Activated CD4-positive, alpha-beta T cell treated with anti-CD3 and anti-CD28 coated beads, Interleukin-2, amount 10 ng/mL, durations not matched to agents 24 days and 14 days (primary cell): ENCODE data around the gene CHST12. TPM values are rescaled to one million over a fixed set of nuclear protein-coding genes. Genes with fewer than 3 reads are reported as not detected.
"Not testable (repeated sequence)": the region's sequence is repeated elsewhere in the genome, so short reads cannot be mapped to it uniquely, and the experiment has no call there.

Experiments used
- DNase-seq: peaks from one replicate; pipeline ENCODE4 v3.0.0; 2022
- H3K27ac Mint-ChIP-seq: one replicate; pipeline ENCODE4 v1.8.0; 2022; ENCODE audit warnings: mild to moderate bottlenecking, mixed read lengths
- H3K27me3 Mint-ChIP-seq: one replicate; pipeline ENCODE4 v1.8.0; 2022; ENCODE audit warnings: mixed read lengths
- H3K36me3 Mint-ChIP-seq: one replicate; pipeline ENCODE4 v1.8.0; 2022; ENCODE audit warnings: low read depth, mild to moderate bottlenecking, mixed read lengths
- H3K4me1 Mint-ChIP-seq: one replicate; pipeline ENCODE4 v1.8.0; 2021; ENCODE audit warnings: mixed read lengths
- H3K4me3 Mint-ChIP-seq: one replicate; pipeline ENCODE4 v1.8.0; 2022; ENCODE audit warnings: mild to moderate bottlenecking, moderate library complexity, mixed read lengths
- H3K9me3 Mint-ChIP-seq: one replicate; pipeline ENCODE4 v1.8.0; 2021; ENCODE audit warnings: mixed read lengths
- intact Hi-C: fragments of 100-400 bp; cut with micrococcal nuclease; formaldehyde crosslinking; loops from one replicate; pipeline ENCODE4 v1.15.1; 2023
- total RNA-seq: library from RNA; stranded (reverse); gene quantifications from 2 replicates; pipeline ENCODE4 v1.2.3, GENCODE V29; 2022

The CHST12 gene
- total RNA-seq, 1 donor from 2014 or later = 5.8 TPM

DNA sequence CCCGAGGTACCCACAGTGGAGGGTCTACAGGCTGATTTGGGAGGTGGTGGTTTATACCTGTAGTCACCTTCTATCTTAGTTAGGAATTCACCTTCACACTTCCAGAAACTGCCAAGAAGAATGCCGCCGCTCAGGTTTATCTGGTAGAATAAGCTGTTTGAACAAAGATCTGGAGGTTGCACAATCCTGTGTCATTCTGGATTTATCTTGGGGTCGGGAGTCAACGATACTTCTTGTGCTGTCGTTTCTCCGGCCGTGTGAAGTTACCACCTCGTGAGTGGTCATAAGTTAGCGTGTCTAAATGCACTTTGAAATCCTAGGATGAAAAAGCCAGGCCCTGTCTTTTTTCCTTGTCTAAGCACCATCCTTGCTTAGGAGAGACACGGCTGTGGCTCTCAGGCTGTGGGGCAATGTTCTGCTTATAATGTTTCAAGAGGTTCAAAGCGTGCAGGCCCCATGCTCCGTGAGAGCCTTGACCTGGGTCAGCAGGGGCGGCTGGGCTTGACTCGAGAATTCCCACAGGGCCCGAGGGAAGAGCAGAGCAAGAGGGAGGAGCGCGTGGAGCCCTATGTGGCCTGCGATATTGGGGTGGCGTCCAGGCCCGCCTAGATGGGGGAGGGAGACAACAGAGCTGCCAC is 37.3 kb downstream of the CHST12 start:
- no peaks in the 10 kb centered on the region for H3K9me3 Mint-ChIP-seq
- no peaks in the 10 kb centered on the region for H3K4me1 Mint-ChIP-seq
- no peak for DNase-seq
- H3K27me3 Mint-ChIP-seq = no peaks in the 10 kb centered on the region
- H3K36me3 Mint-ChIP-seq = peaks cover 13% of the 10 kb centered on the region
- intact Hi-C loops = no loop called here
- H3K27ac Mint-ChIP-seq = no peak overlapping the region
- H3K4me3 Mint-ChIP-seq = no peak overlapping the region

DNA sequence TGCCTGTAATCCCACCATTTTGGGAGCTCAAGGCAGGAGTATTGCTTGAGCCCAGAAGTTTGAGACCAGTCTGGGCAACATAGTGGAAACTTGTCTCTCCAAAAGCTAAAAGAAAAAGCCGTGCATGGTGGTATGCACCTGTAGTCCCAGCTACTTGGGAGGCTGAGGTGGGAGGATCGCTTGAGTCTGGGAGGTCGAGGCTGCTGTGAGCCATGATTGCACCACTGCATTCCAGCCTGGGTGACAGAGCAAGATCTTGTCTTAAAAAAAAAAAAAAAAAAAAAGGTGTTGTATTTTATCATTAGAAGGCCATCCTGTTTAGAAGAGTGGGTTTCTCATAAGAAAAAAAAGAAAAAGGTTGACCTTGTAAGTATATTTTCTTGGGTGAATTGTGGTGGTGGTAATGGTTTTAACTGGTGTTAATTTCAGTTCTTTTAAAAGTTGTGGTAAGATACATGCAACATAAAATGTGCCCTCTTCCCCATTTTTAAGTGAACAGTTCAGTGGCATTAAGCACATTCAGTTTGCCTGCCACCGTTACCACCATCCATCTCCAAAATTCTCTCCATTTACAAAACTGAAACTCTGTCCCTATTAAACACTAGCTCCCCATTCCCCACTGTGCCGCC is 38.1 kb downstream of the CHST12 start:
- peaks cover 11% of the 10 kb centered on the region for H3K36me3 Mint-ChIP-seq
- H3K27me3 Mint-ChIP-seq = no peaks in the 10 kb centered on the region
- no peaks in the 10 kb centered on the region for H3K9me3 Mint-ChIP-seq
- H3K4me1 Mint-ChIP-seq = no peaks in the 10 kb centered on the region
- intact Hi-C loops = no loop called here
- DNase-seq = no peak
- no peak overlapping the region for H3K4me3 Mint-ChIP-seq
- no peak overlapping the region for H3K27ac Mint-ChIP-seq

DNA sequence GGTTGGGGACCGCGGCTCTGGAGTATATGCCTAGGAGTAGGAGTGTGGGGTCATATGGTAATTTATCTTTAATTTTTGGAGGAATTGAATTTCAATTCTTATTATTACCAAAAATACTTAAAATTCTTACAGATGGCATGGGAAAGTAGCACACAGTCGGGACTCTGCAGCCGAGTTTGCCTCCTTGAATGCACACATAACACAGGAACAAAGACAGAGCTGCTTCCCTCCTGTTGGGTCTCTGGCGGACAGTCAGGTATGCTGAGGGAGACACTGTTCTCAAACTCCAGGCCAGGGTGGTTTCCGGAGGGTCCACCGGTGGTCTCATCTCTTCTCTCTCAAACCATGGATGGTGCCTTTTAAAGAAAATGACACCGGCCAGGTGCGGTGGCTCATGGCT is 40.1 kb downstream of the CHST12 start:
- peaks cover 10% of the 10 kb centered on the region for H3K36me3 Mint-ChIP-seq
- H3K27ac Mint-ChIP-seq = no peak overlapping the region
- no peaks in the 10 kb centered on the region for H3K9me3 Mint-ChIP-seq
- no peak for DNase-seq
- intact Hi-C loops = no loop called here
- H3K4me3 Mint-ChIP-seq = no peak overlapping the region
- H3K27me3 Mint-ChIP-seq = no peaks in the 10 kb centered on the region
- no peaks in the 10 kb centered on the region for H3K4me1 Mint-ChIP-seq

DNA sequence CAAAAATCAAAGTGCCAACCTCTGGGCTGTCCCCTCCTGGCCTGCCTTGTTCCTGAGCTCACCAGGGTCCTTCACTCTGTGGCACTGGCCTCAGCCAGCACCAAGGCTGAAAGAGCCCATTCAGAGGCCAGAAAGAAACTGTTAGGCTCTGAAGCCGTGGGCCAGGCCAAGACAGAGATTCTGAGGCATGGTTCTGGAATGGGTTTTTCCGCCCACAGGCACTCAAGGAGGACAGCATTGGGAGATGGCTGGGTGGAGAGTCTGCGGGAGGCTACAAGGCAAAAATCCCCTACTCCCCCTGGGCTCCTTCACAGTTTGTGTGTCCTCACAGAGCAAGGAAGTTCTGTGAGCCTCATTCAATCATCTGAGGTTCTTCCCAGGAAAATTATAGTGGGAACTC is 41.1 kb downstream of the CHST12 start:
- H3K4me1 Mint-ChIP-seq = no peaks in the 10 kb centered on the region
- H3K4me3 Mint-ChIP-seq = no peak overlapping the region
- peaks cover 5% of the 10 kb centered on the region for H3K36me3 Mint-ChIP-seq
- H3K27ac Mint-ChIP-seq = no peak overlapping the region
- no peak for DNase-seq
- H3K9me3 Mint-ChIP-seq = no peaks in the 10 kb centered on the region
- H3K27me3 Mint-ChIP-seq = no peaks in the 10 kb centered on the region
- intact Hi-C loops = no loop called here

GRCh38 chr7:2445047-2445446 is 41.6 kb downstream of the CHST12 start:
- H3K27me3 Mint-ChIP-seq = no peaks in the 10 kb centered on the region
- peaks cover 4% of the 10 kb centered on the region for H3K36me3 Mint-ChIP-seq
- no peak overlapping the region for H3K4me3 Mint-ChIP-seq
- H3K4me1 Mint-ChIP-seq = no peaks in the 10 kb centered on the region
- intact Hi-C loops = no loop called here
- no peak for DNase-seq
- no peak overlapping the region for H3K27ac Mint-ChIP-seq
- no peaks in the 10 kb centered on the region for H3K9me3 Mint-ChIP-seq

DNA sequence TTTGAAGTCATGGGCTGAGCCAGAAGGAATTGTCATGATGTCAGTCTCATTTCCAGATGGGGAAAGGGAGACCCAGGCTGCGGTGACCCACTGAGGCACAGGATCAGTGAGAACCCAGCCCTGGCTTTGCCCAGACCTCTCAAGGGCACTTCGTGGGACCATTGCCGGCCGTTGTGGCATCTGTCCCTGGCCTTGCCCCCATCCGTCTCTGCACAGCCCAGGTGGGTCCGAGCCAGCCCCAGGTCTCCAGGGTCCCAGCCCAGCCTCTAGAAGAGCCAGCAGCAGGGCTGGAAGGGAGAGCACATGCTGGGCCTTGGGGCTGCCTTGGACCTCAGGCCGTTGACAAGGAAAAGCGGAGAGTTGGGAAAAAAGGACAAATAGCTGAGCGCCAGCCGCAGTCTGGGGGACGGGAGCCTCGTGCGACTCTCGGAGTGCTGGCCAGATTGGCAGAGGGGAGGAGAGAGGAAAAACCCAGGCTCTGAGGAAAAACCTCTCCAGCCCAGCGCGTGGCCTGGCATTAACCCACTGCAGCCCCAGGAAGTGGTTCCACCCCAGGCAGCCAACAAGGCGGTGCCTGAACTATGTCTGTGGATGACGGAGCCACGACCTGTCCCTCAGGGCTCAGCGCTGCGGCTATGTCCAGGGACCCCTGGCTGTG is 42.6 kb downstream of the CHST12 start:
- intact Hi-C loops = no loop called here
- no peak for DNase-seq
- H3K36me3 Mint-ChIP-seq = peaks cover 2% of the 10 kb centered on the region
- no peaks in the 10 kb centered on the region for H3K9me3 Mint-ChIP-seq
- no peak overlapping the region for H3K27ac Mint-ChIP-seq
- no peaks in the 10 kb centered on the region for H3K4me1 Mint-ChIP-seq
- H3K4me3 Mint-ChIP-seq = no peak overlapping the region
- H3K27me3 Mint-ChIP-seq = no peaks in the 10 kb centered on the region

DNA sequence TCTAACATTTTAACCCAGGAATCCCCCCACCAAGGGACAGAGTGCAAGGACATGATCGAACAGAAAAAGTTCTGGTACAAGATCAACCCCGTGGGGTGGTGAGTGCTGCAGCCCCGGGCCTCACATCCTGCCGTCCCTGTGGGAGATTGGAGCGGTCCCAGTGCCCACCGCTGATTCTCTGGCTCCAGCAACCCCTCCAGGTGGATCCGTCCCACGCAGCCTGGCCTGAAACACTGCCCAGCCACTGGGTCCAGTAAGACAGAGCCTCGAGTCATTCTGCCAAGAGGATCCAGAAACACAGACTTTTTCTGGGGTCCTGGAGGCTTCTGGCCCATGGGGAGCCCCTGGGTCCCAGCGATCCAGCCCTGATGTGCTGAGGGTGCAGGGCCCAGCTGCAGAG is 43.3 kb downstream of the CHST12 start:
- intact Hi-C loops = no loop called here
- H3K4me1 Mint-ChIP-seq = no peaks in the 10 kb centered on the region
- H3K27me3 Mint-ChIP-seq = no peaks in the 10 kb centered on the region
- H3K9me3 Mint-ChIP-seq = no peaks in the 10 kb centered on the region
- peaks cover 2% of the 10 kb centered on the region for H3K36me3 Mint-ChIP-seq
- no peak for DNase-seq
- no peak overlapping the region for H3K4me3 Mint-ChIP-seq
- H3K27ac Mint-ChIP-seq = no peak overlapping the region

DNA sequence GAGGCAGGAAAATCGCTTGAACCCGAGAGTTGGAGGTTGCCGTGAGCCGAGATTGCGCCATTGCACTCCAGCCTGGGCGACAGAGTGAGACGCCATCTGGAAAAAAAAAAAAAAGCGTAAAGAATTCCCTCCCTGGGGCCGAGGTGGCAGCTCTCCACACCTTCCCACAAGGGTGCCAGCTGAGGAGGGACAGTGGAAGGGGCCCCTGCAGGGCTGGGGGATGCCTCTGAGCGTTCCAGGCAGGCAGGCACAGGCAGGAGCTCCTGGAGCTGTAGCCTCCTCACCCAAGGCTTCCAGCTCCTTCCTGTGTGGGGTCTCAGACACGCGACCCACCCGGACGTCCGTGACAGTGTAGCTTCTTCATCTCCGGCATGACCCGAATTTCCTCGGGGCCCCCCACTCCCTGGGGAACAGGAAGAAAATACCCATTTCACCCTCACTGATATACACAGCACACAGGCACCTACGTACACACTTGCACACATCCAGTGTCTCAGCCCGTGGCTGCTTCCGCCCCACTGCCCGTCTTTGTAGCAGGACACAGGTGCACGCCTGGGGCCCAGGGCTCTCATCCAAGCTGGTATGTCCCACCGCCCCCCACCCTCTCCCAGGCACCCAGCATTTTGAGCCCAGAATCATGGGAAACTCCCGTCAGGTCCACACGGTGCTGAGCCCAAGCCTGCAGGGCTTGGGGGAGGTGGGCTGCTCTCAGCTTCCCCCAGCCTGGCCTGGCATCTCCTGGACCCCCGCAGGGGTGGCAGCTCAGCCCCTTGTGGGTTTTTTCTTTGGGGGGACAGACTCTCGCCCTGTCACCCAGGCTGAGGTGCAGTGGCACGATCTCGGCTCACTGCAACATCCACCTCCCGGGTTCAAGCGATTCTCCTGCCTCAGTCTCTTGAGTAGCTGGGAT is 47.0 kb downstream of the CHST12 start:
- intact Hi-C loops = loop anchor here (2.0 kb wide), 1 partner anchor 18 kb away; no protein-coding TSS in a partner anchor
- Mint-ChIP-seq H3K36me3 (peaks cover 2% of the 10 kb centered on the region), H3K4me3 (no peak overlapping the region), H3K27ac (no peak overlapping the region), H3K4me1 (peaks cover 3% of the 10 kb centered on the region), H3K9me3 (no peaks in the 10 kb centered on the region), H3K27me3 (peaks cover 5% of the 10 kb centered on the region)
- no peak for DNase-seq

- intact Hi-C loops = loop anchor here (2.0 kb wide), 1 partner anchor 17 kb away; no protein-coding TSS in a partner anchor
- Mint-ChIP-seq H3K27me3 (peaks cover 8% of the 10 kb centered on the region), H3K9me3 (no peaks in the 10 kb centered on the region), H3K27ac (no peak overlapping the region), H3K4me3 (peak overlapping the region; percentile 41), H3K36me3 (peaks cover 2% of the 10 kb centered on the region), H3K4me1 (peaks cover 3% of the 10 kb centered on the region)
- DNase-seq = peak; percentile 92
Observed at GRCh38 chr7:2451171-2452073, 48.0 kb downstream of the CHST12 start.

DNA sequence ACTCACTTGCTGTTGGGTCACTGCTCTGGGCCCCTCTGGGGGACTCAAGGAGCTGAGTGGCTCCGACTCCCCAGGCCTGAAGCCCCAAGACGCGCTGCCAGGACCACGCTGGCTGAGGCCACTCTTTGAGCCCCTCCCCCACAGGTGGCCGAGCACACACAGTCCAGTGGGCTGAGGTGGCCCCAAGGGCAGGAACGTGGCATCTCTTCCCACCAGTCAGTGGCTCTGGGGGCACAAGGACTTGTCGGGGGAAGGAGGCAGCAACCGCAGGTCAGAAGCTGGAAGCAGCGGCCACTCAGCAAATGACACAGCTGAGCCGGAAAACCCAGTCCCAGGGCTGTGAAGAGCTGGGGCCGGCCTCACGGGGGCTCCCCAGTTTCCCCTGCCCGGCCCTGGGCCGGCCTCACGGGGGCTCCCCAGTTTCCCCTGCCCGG is 48.7 kb downstream of the CHST12 start:
- peak overlapping the region; percentile 41 for H3K4me3 Mint-ChIP-seq
- no peak for DNase-seq

GRCh38 chr7:2452643-2453270 is 49.3 kb downstream of the CHST12 start:
- H3K4me1 Mint-ChIP-seq = peaks cover 4% of the 10 kb centered on the region
- intact Hi-C loops = no loop called here
- no peaks in the 10 kb centered on the region for H3K36me3 Mint-ChIP-seq
- H3K4me3 Mint-ChIP-seq = no peak overlapping the region
- H3K27me3 Mint-ChIP-seq = peaks cover 9% of the 10 kb centered on the region
- no peaks in the 10 kb centered on the region for H3K9me3 Mint-ChIP-seq
- no peak for DNase-seq
- H3K27ac Mint-ChIP-seq = no peak overlapping the region

More for the DNA sequence above, 48.7 kb downstream of the CHST12 start:
- H3K36me3 Mint-ChIP-seq = peaks cover 2% of the 10 kb centered on the region
- no peak overlapping the region for H3K27ac Mint-ChIP-seq
- H3K27me3 Mint-ChIP-seq = peaks cover 9% of the 10 kb centered on the region
- peaks cover 3% of the 10 kb centered on the region for H3K4me1 Mint-ChIP-seq
- intact Hi-C loops = no loop called here
- H3K9me3 Mint-ChIP-seq = no peaks in the 10 kb centered on the region

DNA sequence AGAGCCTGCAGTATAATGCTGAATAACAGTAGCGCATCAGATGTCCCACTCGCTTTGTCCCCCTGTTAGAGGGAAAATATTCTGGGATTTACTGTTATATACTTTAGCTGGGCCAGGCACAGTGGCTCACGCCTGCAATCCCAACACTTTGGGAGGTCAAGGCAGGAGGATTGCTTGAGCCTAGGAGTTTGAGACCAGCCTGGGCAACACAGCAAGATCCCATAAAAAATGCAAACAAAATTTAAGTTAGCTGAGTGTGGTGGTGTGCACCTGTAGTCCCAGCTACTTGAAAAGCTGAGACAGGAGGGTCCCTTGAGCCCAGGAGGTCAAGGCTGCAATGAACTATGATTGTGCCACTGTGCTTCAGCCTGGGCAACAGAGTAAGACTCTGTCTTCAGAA is 50.4 kb downstream of the CHST12 start:
- H3K27ac Mint-ChIP-seq, H3K27me3 Mint-ChIP-seq, H3K4me3 Mint-ChIP-seq, DNase-seq, H3K9me3 Mint-ChIP-seq, H3K36me3 Mint-ChIP-seq, H3K4me1 Mint-ChIP-seq, intact Hi-C loops: not testable (repeated sequence)
